GM18507 (cell line): ENCODE results near the gene ANLN.
A peak's percentile ranks its signal among the peaks of the same experiment; 100 is the strongest.

ENCODE experiments used
- DNase-seq: peaks from one replicate; pipeline ENCODE4 v3.0.0; 2011; ENCODE audit warnings: low read depth; ENCODE audit not compliant: insufficient read length; ENCODE audit errors: extremely low spot score
- FAIRE-seq: peaks from 2 replicates; lab custom pipeline; 2011; peaks lifted over from hg19 to GRCh38; lab: Jason Lieb, UNC

Gene ANLN

GRCh38 chr7:36389371-36390198 lies at the start of gene ANLN:
Gene ANLN, plus strand, starts transcription at chr7:36389862. Its CDS starts 165 bp downstream, at chr7:36390027.
- peak; percentile 94 for DNase-seq
- FAIRE-seq: peak; percentile 80

- no peak for FAIRE-seq
Observed at GRCh38 chr7:36343548-36343947, 46.1 kb upstream of the ANLN start.

GRCh38 chr7:36344622-36345021 lies 45.0 kb upstream of the ANLN start:
- no peak for FAIRE-seq
- no peak for DNase-seq

More at GRCh38 chr7:36343548-36343947, 46.1 kb upstream of the ANLN start:
- DNase-seq: no peak

- no peak for DNase-seq
- FAIRE-seq: no peak
Observed at GRCh38 chr7:36346260-36346831, 43.3 kb upstream of the ANLN start.

GRCh38 chr7:36348256-36348655 lies 41.4 kb upstream of the ANLN start:
- FAIRE-seq: no peak
- no peak for DNase-seq

GRCh38 chr7:36348771-36349170 lies 40.9 kb upstream of the ANLN start:
- FAIRE-seq (no peak), DNase-seq (no peak)

- DNase-seq: no peak
- FAIRE-seq: no peak
Observed at GRCh38 chr7:36349626-36350025, 40.0 kb upstream of the ANLN start.

- FAIRE-seq (no peak), DNase-seq (no peak)
Observed at GRCh38 chr7:36355490-36355889, 34.2 kb upstream of the ANLN start.

- no peak for FAIRE-seq
- no peak for DNase-seq
Observed at GRCh38 chr7:36357054-36357453, 32.6 kb upstream of the ANLN start.

- FAIRE-seq: no peak
- no peak for DNase-seq
Observed at GRCh38 chr7:36358589-36358988, 31.1 kb upstream of the ANLN start.

- DNase-seq: no peak
- FAIRE-seq: no peak
Observed at GRCh38 chr7:36360244-36360643, 29.4 kb upstream of the ANLN start.

GRCh38 chr7:36361227-36361626 lies 28.4 kb upstream of the ANLN start:
- no peak for FAIRE-seq

GRCh38 chr7:36363515-36363914 lies 26.1 kb upstream of the ANLN start:
- DNase-seq (no peak), FAIRE-seq (no peak)

More at GRCh38 chr7:36361227-36361626, 28.4 kb upstream of the ANLN start:
- no peak for DNase-seq

GRCh38 chr7:36366005-36366717 lies 23.5 kb upstream of the ANLN start:
- FAIRE-seq: no peak
- DNase-seq: no peak

- FAIRE-seq: peak; percentile 79
- DNase-seq: peak; percentile 89
Observed at GRCh38 chr7:36366718-36367560, 22.7 kb upstream of the ANLN start.

GRCh38 chr7:36367561-36368077 lies 22.0 kb upstream of the ANLN start:
- DNase-seq (no peak), FAIRE-seq (no peak)

- FAIRE-seq: no peak
- DNase-seq: no peak
Observed at GRCh38 chr7:36368496-36368895, 21.2 kb upstream of the ANLN start.

GRCh38 chr7:36369171-36369570 lies 20.5 kb upstream of the ANLN start:
- no peak for DNase-seq
- no peak for FAIRE-seq

- FAIRE-seq (no peak), DNase-seq (no peak)
Observed at GRCh38 chr7:36370046-36370445, 19.6 kb upstream of the ANLN start.
